Fibroblast of villous mesenchyme (primary cell): Measurements from ENCODE around the gene STUM. TPM values are rescaled to one million over a fixed set of nuclear protein-coding genes. Genes with fewer than 3 reads are reported as not detected.

Experiments
- DNase-seq: peaks from one replicate; pipeline ENCODE4 v3.0.0-alpha.2; 2010; ENCODE audit warnings: low read depth
- H3K4me3 ChIP-seq: 2 replicates; pipeline ENCODE4 v1.5.1; 2011; ENCODE audit warnings: low read depth, mild to moderate bottlenecking, low read length
- total RNA-seq: library from RNA; depleted of rRNA; stranded (reverse); fragments of >200 nt; gene quantifications from 2 replicates; pipeline ENCODE4 v1.2.3, GENCODE V29; 2012
- TF ChIP-seq, protein P1 (sequence below): IDR thresholded peaks from 2 replicates; pipeline ENCODE4 v1.5.1; 2012; ENCODE audit warnings: low read depth, mild to moderate bottlenecking, low read length; ENCODE audit not compliant: insufficient read depth

STUM gene
- total RNA-seq, 1 donor: under 0.01 TPM

DNA sequence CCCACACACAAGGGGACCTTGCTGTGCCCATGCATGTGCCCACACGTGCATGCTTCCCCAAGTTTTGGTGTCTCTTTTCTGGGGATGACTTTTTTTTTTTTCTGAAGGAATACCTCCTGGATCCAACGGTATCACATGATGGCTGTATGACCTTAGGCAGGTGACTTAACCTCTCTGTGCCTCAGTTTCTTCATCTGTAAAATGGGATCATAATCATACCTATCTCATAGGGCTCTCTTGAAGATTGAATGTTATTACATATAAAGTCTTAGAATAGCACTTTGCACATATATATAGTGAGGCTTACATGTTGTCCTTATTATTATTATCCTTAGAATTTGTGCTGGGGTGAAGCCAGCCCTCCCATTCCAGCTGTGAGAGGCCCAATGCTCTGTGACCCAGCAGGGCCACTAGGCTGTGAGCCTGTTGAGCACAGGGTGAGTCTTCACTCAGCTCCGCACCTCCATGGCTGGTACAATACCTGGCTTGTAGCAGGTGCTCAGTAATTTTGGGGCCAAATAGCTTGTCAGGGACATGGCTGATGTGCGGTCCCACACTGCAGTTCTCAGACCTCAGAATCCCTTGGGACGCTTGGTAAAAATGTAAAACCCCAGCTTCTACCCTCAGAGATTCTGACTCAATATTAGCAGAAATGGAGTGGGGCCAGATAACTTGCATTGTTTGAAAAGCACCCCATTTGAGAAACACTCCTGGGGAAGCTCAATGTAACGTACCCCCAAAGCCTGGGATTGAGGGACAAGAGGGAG, 20.6 kb downstream of the STUM start:
- DNase-seq: no peak
- no peak overlapping the region for H3K4me3 ChIP-seq
- TF ChIP-seq, protein P1, sequence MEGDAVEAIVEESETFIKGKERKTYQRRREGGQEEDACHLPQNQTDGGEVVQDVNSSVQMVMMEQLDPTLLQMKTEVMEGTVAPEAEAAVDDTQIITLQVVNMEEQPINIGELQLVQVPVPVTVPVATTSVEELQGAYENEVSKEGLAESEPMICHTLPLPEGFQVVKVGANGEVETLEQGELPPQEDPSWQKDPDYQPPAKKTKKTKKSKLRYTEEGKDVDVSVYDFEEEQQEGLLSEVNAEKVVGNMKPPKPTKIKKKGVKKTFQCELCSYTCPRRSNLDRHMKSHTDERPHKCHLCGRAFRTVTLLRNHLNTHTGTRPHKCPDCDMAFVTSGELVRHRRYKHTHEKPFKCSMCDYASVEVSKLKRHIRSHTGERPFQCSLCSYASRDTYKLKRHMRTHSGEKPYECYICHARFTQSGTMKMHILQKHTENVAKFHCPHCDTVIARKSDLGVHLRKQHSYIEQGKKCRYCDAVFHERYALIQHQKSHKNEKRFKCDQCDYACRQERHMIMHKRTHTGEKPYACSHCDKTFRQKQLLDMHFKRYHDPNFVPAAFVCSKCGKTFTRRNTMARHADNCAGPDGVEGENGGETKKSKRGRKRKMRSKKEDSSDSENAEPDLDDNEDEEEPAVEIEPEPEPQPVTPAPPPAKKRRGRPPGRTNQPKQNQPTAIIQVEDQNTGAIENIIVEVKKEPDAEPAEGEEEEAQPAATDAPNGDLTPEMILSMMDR: no peak

DNA sequence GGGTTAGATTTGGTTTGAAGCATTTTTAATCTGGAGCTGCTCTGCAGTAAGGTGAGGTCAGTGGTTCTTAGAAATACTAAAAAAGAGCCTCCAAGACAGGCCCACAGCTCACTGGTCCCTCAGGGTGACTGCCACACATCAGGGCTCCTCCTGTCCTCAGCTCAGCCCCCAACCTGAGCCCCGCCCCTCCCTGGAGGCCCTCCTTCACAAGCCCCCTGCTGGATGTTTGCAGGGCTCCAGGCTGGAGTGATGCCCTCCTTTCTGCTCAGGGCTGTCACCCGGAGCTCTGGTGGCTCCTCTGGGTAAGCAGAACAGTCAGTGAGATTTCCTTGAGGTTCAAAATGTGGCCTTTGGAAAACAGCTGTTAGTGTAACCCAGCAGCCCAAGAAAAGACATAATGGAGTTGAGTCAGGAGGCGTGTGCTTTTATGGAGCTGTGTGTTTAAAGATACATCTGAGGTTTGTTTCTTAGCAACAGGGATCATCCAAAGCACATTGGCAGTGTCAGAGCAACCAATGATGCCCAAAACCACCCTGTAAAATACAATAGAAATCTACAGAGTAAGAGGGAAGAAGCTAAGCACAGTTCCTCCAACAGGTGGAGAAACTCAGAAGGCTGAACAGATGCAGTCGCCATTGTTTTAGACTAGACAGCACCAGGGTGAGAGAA, 21.4 kb downstream of the STUM start:
- DNase-seq: no peak
- no peak overlapping the region for H3K4me3 ChIP-seq
- TF ChIP-seq, protein P1: no peak

DNA sequence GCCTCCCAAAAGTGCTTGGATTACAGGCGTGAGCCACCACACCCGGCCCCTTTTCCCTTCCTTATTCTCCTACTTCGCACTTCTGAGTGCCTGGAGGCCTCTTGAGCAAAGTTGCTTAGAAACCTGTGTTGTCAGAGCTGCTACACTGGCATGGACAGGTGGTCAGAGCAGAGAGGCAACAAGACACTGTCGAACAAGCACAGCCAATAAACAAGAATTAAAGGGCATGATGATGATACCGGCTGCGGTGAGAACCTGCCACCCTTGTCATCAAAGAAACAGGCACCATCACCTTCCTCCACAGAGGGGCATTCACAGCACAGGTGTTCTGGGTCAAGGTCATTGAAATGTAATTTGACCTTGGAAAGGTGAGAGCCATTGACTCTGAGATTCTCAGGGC, 23.3 kb downstream of the STUM start:
- no peak for DNase-seq
- no peak overlapping the region for H3K4me3 ChIP-seq
- TF ChIP-seq, protein P1: no peak

DNA sequence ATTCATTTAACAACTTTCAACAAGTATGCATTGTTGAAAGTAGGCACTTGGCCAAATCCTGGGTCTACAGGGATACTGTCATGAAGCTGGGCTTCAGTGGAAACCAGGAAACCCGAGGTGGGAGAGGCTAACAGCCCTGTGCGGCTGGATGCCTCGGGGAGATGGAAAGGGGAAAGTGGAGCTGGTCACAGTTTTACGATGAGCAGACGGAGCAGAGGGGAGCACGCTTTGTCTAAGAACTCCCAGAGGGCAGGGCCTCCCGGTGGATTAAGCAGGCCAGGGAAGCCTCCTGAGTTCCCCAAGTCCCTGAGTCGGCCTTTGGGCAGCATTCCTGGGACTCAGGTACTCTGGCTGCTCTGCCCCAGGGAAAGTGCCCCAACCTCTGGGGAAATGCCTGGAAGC, 23.8 kb downstream of the STUM start:
- no peak for DNase-seq
- H3K4me3 ChIP-seq: no peak overlapping the region
- TF ChIP-seq, protein P1: no peak

DNA sequence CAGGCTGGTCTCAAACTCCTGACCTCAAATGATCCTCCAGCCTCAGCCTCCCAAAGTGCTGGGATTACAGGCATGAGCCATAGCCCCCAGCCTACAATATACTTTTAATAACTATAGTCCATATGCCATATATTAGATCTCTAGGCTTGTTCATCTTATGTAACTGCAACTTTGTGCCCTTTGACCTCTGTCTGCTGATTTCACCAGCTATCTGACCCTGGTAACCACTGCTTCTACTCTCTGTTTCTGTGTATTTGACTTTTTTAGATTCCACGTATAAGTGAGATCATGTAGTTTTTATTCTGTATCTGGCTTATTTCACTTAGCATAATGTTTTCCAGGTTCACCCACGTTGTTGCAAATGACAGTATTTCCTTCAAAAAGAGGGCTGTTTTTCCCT, 25.5 kb downstream of the STUM start:
- no peak overlapping the region for H3K4me3 ChIP-seq
- no peak for DNase-seq
- TF ChIP-seq, protein P1: no peak

DNA sequence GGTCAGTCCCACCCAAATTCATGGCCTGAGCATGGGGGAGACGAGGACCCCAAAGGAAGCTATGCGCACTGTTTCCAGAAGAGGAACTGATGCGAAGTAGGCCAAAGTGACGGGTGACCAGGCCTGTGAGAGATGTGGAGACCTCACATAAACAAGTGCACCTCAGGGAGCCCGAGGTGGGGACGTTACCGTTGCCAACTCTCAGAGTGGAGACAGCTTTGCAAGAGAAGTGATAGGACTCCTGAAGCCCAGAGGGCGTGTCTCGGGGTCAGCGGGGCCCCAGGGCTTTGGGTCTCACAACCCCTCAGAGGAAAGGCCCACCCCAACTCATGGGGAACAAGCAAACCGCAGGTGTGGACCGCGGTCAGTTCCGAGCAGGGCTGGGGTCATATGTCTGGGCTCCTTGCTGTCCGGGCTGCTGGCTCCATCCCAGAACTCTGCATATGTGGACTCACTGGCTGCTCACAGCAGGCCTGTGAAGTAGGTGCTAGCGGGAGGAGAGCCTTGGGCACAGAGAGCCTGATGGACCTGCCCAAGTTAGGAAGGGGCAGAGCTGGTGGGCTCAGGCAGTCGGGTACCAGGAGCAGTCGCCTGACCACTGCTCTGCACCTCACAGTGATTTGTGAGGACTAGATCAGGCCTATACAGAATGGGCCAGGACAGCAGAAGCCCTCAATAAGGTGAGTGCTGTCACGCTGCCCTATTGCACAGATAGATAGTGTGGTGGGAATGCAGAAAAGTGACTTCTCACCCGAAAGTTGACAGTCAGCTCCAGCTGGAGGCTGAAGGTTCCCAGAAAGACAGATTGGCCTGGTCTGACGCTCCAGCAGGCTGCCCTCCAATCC, 26.2 kb downstream of the STUM start:
- H3K4me3 ChIP-seq: no peak overlapping the region
- TF ChIP-seq, protein P1: no peak
- no peak for DNase-seq
